Activated T-cell treated with anti-CD3 and anti-CD28 coated beads, Interleukin-2, amount 50 U/mL, for 72 hours (primary cell): ENCODE results near the gene TDRD10. TPM values are rescaled to one million over a fixed set of nuclear protein-coding genes. Genes with fewer than 3 reads are reported as not detected.
"Not testable (repeated sequence)": the region's sequence is repeated elsewhere in the genome, so short reads cannot be mapped to it uniquely, and the experiment has no call there.

ENCODE experiments used
- ATAC-seq, 2 donors: fragments of 150-1000 bp; cut with Tn5 transposase; replicated peaks in 1 of 2; 2 replicates each; pipeline ENCODE4 v1.10.0; 2021; ENCODE audit warnings: moderate library complexity in 2 of 2, mild to moderate bottlenecking in 1 of 2
- DNase-seq, 2 donors: peaks; one replicate each; pipeline ENCODE4 v3.0.0; 2021 to 2022; ENCODE audit warnings: mixed read lengths in 1 of 2
- H3K27ac Mint-ChIP-seq: one replicate; pipeline ENCODE4 v1.8.0; 2022; ENCODE audit warnings: mild to moderate bottlenecking, moderate library complexity, mixed read lengths
- H3K27me3 Mint-ChIP-seq: one replicate; pipeline ENCODE4 v1.8.0; 2022; ENCODE audit warnings: low read depth, mixed read lengths
- H3K36me3 Mint-ChIP-seq, 2 donors: one replicate each; pipeline ENCODE4 v1.8.0; 2022; ENCODE audit warnings: mixed read lengths in 2 of 2, mild to moderate bottlenecking in 1 of 2; ENCODE audit not compliant: insufficient read depth in 2 of 2
- H3K4me1 Mint-ChIP-seq: one replicate; pipeline ENCODE4 v1.8.0; 2022; ENCODE audit warnings: low read depth, mixed read lengths
- H3K4me3 Mint-ChIP-seq, 2 donors: one replicate each; pipeline ENCODE4 v1.8.0; 2022; ENCODE audit warnings: mild to moderate bottlenecking in 2 of 2, mixed read lengths in 2 of 2, moderate library complexity in 2 of 2
- H3K9me3 Mint-ChIP-seq, 2 donors: one replicate each; pipeline ENCODE4 v1.8.0; 2022; ENCODE audit warnings: mixed read lengths in 2 of 2
- total RNA-seq, 2 donors: library from RNA; stranded (reverse); gene quantifications; one replicate each; pipeline ENCODE4 v1.2.3, GENCODE V29; 2022

Gene TDRD10
- total RNA-seq, 2 donors from 2014 or later, result 0.86 TPM; not detected in 1

GRCh38 chr1:154485910-154486496 is 16.0 kb upstream of the TDRD10 start:
- peaks cover 6% of the 10 kb centered on the region for H3K27me3 Mint-ChIP-seq

GRCh38 chr1:154486756-154487155 is 15.3 kb upstream of the TDRD10 start:
- ATAC-seq, DNase-seq, H3K4me3 Mint-ChIP-seq, H3K9me3 Mint-ChIP-seq, H3K36me3 Mint-ChIP-seq: not testable (repeated sequence)
- H3K27me3 Mint-ChIP-seq, result peaks cover 14% of the 10 kb centered on the region
- peak overlapping the region; percentile 44 for H3K27ac Mint-ChIP-seq
- H3K4me1 Mint-ChIP-seq, result peaks cover 11% of the 10 kb centered on the region

More at GRCh38 chr1:154485910-154486496, 16.0 kb upstream of the TDRD10 start:
- H3K9me3 Mint-ChIP-seq, result no peaks in the 10 kb centered on the region
- H3K27ac Mint-ChIP-seq, result no peak overlapping the region
- no peaks in the 10 kb centered on the region for H3K36me3 Mint-ChIP-seq
- no peak for DNase-seq
- H3K4me3 Mint-ChIP-seq, result no peak overlapping the region
- H3K4me1 Mint-ChIP-seq, result peaks cover 5% of the 10 kb centered on the region
- ATAC-seq, result no peak

DNA sequence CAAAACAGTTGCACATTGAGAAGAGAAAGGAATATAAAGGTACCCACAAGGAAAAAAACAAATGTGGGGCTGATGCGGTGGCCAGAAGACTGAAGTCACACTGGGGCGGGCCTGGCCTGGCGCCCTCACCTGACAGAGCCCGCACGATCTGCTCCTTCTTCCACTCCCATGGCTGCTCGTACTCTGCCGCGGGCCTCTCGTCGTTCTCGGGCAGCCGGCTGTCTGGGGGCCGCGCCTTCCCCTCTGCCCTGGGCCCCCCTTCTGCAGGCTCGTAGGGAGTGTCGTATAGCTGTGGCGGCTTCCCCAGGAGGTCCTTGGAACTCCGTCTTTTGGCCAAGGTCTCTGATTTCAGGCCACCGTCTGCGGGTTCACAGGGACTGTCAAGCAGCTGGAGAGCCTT is 13.1 kb upstream of the TDRD10 start:
- no peak overlapping the region for H3K4me3 Mint-ChIP-seq
- peaks cover 33% of the 10 kb centered on the region for H3K4me1 Mint-ChIP-seq
- DNase-seq (no peak), ATAC-seq (no peak)
- no peaks in the 10 kb centered on the region for H3K9me3 Mint-ChIP-seq
- H3K36me3 Mint-ChIP-seq, result no peaks in the 10 kb centered on the region
- no peak overlapping the region for H3K27ac Mint-ChIP-seq
- H3K27me3 Mint-ChIP-seq, result peaks cover 11% of the 10 kb centered on the region

GRCh38 chr1:154489695-154490274 is 12.2 kb upstream of the TDRD10 start:
- no peak overlapping the region for H3K27ac Mint-ChIP-seq
- H3K4me1 Mint-ChIP-seq, result peaks cover 29% of the 10 kb centered on the region
- no peaks in the 10 kb centered on the region for H3K36me3 Mint-ChIP-seq
- no peak overlapping the region for H3K4me3 Mint-ChIP-seq
- no peaks in the 10 kb centered on the region for H3K9me3 Mint-ChIP-seq
- ATAC-seq (peak; percentile 32 to 63), DNase-seq (no peak)
- peaks cover 11% of the 10 kb centered on the region for H3K27me3 Mint-ChIP-seq

GRCh38 chr1:154490317-154490716 is 11.7 kb upstream of the TDRD10 start:
- Mint-ChIP-seq H3K27ac (no peak overlapping the region), H3K36me3 (no peaks in the 10 kb centered on the region), H3K4me3 (no peak overlapping the region), H3K9me3 (no peaks in the 10 kb centered on the region), H3K27me3 (peaks cover 11% of the 10 kb centered on the region), H3K4me1 (peaks cover 30% of the 10 kb centered on the region)
- DNase-seq, result no peak
- ATAC-seq, result no peak

DNA sequence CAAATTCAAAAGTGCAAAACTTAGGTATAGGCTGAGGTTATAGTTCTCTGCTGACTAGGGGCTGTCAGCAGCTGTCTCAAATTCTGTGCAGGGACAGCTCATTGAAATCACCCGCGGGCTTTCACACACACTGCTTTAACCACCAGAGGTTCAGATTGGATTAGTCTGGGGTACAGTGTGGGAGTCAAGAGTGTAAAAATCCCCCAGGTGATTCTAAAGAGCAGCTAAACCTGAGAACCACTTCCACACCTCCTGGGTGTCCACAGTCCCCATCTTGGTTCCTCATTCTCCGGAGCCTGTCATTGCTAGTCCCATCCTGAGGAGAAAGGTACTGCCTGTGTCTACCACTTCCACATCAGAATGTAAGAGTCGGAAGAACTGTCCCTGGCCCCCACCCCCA is 9.9 kb upstream of the TDRD10 start:
- Mint-ChIP-seq H3K4me3 (no peak overlapping the region), H3K9me3 (no peaks in the 10 kb centered on the region), H3K4me1 (peaks cover 45% of the 10 kb centered on the region), H3K27ac (no peak overlapping the region), H3K27me3 (peaks cover 11% of the 10 kb centered on the region), H3K36me3 (no peaks in the 10 kb centered on the region)
- ATAC-seq, result peak; percentile 47 to 65
- DNase-seq, result peak in 1 of 2 donors; percentile 12

DNA sequence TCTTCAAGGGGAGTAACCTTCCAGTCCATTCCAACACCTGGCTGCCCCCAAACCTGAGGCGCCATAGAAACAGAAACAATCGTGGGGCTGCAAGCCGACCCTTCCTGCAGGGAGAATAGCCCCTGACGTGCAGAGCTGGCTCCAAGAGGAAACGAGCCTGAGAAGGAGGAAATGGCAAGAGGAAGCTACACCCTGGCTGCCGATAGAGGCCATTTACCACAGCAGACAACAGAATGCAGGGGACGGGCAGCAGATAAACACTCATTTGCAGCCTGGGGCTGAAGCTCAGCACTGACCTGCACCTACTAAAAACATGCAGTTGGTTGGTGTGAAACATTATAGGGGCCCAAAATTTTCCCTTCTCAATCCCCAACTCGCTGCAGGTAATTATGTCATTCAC is 8.7 kb upstream of the TDRD10 start:
- H3K4me1 Mint-ChIP-seq, result peaks cover 57% of the 10 kb centered on the region
- no peaks in the 10 kb centered on the region for H3K9me3 Mint-ChIP-seq
- no peak overlapping the region for H3K27ac Mint-ChIP-seq
- ATAC-seq (no peak), DNase-seq (peak in 1 of 2 donors; percentile 7)
- H3K36me3 Mint-ChIP-seq, result no peaks in the 10 kb centered on the region
- peak overlapping the region in 1 of 2 donors; percentile 3 for H3K4me3 Mint-ChIP-seq
- peaks cover 11% of the 10 kb centered on the region for H3K27me3 Mint-ChIP-seq

GRCh38 chr1:154495496-154496273 is 6.3 kb upstream of the TDRD10 start:
- Mint-ChIP-seq H3K36me3 (peaks cover 8% of the 10 kb centered on the region in 2 donors), H3K4me3 (no peak overlapping the region), H3K27me3 (peaks cover 22% of the 10 kb centered on the region), H3K4me1 (peaks cover 69% of the 10 kb centered on the region), H3K9me3 (peaks cover 4 to 5% of the 10 kb centered on the region in 2 donors), H3K27ac (no peak overlapping the region)
- DNase-seq (no peak), ATAC-seq (no peak)

DNA sequence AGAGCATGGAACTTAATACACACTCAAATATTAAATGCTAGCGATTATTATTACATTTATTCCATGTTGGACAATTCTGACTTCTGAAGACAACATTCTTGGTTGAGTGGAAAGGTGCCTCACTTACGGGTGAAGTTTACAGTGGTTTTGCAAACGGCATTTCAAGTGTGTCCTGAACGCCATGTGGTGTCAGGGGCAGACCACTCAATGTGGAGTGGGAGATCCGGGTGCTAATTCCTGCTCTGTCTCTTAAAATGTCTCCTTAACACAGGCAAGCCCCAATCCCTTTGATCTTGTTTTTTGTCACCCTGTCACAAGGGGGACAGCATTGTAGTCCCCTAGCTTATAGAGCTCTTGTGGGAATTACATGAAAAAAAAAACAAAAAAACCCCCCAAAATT is 5.6 kb upstream of the TDRD10 start:
- peaks cover 4 to 5% of the 10 kb centered on the region in 2 donors for H3K9me3 Mint-ChIP-seq
- ATAC-seq (no peak), DNase-seq (no peak)
- H3K4me1 Mint-ChIP-seq, result peaks cover 70% of the 10 kb centered on the region
- H3K4me3 Mint-ChIP-seq, result peak overlapping the region; percentile 80 to 82
- H3K27me3 Mint-ChIP-seq, result peaks cover 24% of the 10 kb centered on the region
- H3K36me3 Mint-ChIP-seq, result peaks cover 9 to 12% of the 10 kb centered on the region in 2 donors
- peak overlapping the region; percentile 77 for H3K27ac Mint-ChIP-seq

GRCh38 chr1:154497026-154497806 is 4.8 kb upstream of the TDRD10 start:
- Mint-ChIP-seq H3K36me3 (peaks cover 9 to 12% of the 10 kb centered on the region in 2 donors), H3K27ac (peak overlapping the region; percentile 77), H3K4me1 (peaks cover 63% of the 10 kb centered on the region), H3K27me3 (peaks cover 20% of the 10 kb centered on the region), H3K4me3 (peak overlapping the region; percentile 80 to 82), H3K9me3 (peaks cover 4 to 5% of the 10 kb centered on the region in 2 donors)
- DNase-seq, result peak in 1 of 2 donors; percentile 11
- peak; percentile 77 to 79 for ATAC-seq

DNA sequence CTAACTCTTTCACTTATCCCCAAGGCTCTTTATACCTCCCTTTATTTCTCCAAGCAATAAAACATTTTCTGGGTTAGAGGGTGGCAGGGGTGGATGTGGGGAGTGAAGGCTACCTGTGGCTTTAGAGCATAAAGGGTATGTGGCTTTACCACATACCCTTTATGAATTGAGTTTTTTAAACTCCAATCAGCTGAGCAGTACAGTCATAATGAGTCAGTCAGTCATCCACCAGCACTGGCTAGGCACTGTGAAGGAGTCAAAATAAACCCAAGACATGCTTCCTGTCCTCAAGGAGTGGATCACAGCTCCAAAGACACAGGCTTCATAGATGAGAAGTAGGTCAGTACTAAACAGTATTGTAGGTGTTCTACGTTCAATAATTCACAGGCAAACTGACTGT is 2.6 kb upstream of the TDRD10 start:
- no peak overlapping the region for H3K27ac Mint-ChIP-seq
- H3K9me3 Mint-ChIP-seq, result peaks cover 4 to 5% of the 10 kb centered on the region in 2 donors
- ATAC-seq (peak; percentile 65 to 74), DNase-seq (peak; percentile 18 to 27)
- peaks cover 44% of the 10 kb centered on the region for H3K4me1 Mint-ChIP-seq
- H3K27me3 Mint-ChIP-seq, result peaks cover 30% of the 10 kb centered on the region
- H3K4me3 Mint-ChIP-seq, result peak overlapping the region in 1 of 2 donors; percentile 56
- peaks cover 11 to 12% of the 10 kb centered on the region in 2 donors for H3K36me3 Mint-ChIP-seq

- H3K27ac Mint-ChIP-seq, result no peak overlapping the region
- peaks cover 39% of the 10 kb centered on the region for H3K27me3 Mint-ChIP-seq
- no peak for DNase-seq
- H3K4me1 Mint-ChIP-seq, result peaks cover 42% of the 10 kb centered on the region
- no peak for ATAC-seq
- peak overlapping the region in 1 of 2 donors; percentile 63 for H3K4me3 Mint-ChIP-seq
- peaks cover 11 to 12% of the 10 kb centered on the region in 2 donors for H3K36me3 Mint-ChIP-seq
- H3K9me3 Mint-ChIP-seq, result peaks cover 4 to 5% of the 10 kb centered on the region in 2 donors
These were observed 1.5 kb upstream of the TDRD10 start for GRCh38 chr1:154500533-154500932.
